HCT116 (cell line): Measurements from ENCODE around the gene GNG12. TPM values are rescaled to one million over a fixed set of nuclear protein-coding genes. Genes with fewer than 3 reads are reported as not detected.

ENCODE experiments used
- ATAC-seq: fragments of 200-7000 bp; cut with Tn5 transposase; 2 replicates; pipeline ENCODE4 v1.9.1; 2020; ENCODE audit warnings: mild to moderate bottlenecking, moderate library complexity
- BruUV-seq: library from RNA; stranded (reverse); fragments of 400-500 nt; replicated peaks from 2 replicates; lab custom pipeline; 2021; lab: Mats Ljungman, UMichigan
- CTCF ChIA-PET: fragments of 300-600 bp; sonication (Branson Sonifier 250); formaldehyde crosslinking; loops from one replicate; lab custom pipeline; 2021; ENCODE audit warnings: antibody characterized with exemption; lab: Charles Lee
- POLR2A ChIA-PET: fragments of 300-600, 350-600 bp; sonication (Branson Sonifier 250); formaldehyde crosslinking; loops from one replicate; lab custom pipeline; 2021; ENCODE audit warnings: antibody characterized with exemption; lab: Charles Lee
- RAD21 ChIA-PET, 2 experiments: fragments of 300-600 bp; sonication (Branson Sonifier 250); formaldehyde crosslinking; loops; one replicate each; lab custom pipeline; 2023; ENCODE audit warnings: low total read pairs in 2 of 2; ENCODE audit not compliant: uncharacterized antibody in 2 of 2, unreplicated experiment in 2 of 2, low non-redundant PET in 1 of 2; lab: Charles Lee
- DNase-seq: peaks from one replicate; pipeline ENCODE4 v3.0.0-alpha.2; 2010; ENCODE audit warnings: low read depth, low spot score
- H2AFZ ChIP-seq: fragments of 200-600 bp; shearing (Covaris generic), sonication (generic); 2 replicates; pipeline ENCODE4 v1.6.1; 2017; ENCODE audit warnings: low read depth, mixed run types, mixed read lengths, antibody characterized with exemption, low read length; ENCODE audit not compliant: poor library complexity, severe bottlenecking
- H3K27ac ChIP-seq: 2 replicates; pipeline ENCODE4 v1.5.1; 2012; ENCODE audit warnings: low read depth, low read length
- H3K27me3 ChIP-seq: fragments of 200-600 bp; sonication (generic); 2 replicates; pipeline ENCODE4 v1.6.1; 2016; ENCODE audit warnings: mixed run types, low read length, mixed read lengths; ENCODE audit not compliant: insufficient read depth
- H3K36me3 ChIP-seq, 2 experiments: fragments of 200-500 bp in 1 of 2; fragments of 200-600 bp in 1 of 2; sonication (Bioruptor generic) in 1 of 2; sonication (generic) in 1 of 2; 2 replicates each; pipeline versions ENCODE4 v1.5.1 to v1.6.1; 2014 to 2016; ENCODE audit warnings: low read length in 2 of 2, inconsistent platforms in 1 of 2, mixed read lengths in 1 of 2, mixed run types in 1 of 2; ENCODE audit not compliant: insufficient read depth in 2 of 2, control insufficient read depth in 1 of 2
- H3K4me1 ChIP-seq, 2 experiments: fragments of 200-600 bp in 1 of 2; sonication (generic) in 1 of 2; 2 replicates each; pipeline versions ENCODE4 v1.5.1 to v1.6.1; 2012 to 2017; ENCODE audit warnings: low read length in 2 of 2, inconsistent platforms in 1 of 2, mild to moderate bottlenecking in 1 of 2, mixed read lengths in 1 of 2, mixed run types in 1 of 2, moderate library complexity in 1 of 2; ENCODE audit not compliant: insufficient read depth in 2 of 2, control insufficient read depth in 1 of 2
- H3K4me2 ChIP-seq: fragments of 200-600 bp; sonication (generic); 2 replicates; pipeline ENCODE4 v1.6.1; 2017; ENCODE audit warnings: mixed run types, low read length, mixed read lengths
- H3K4me3 ChIP-seq, 2 experiments: fragments of 200-600 bp in 1 of 2; sonication (generic) in 1 of 2; replicated peaks in 1 of 2; 2 replicates each; pipeline ENCODE4 v1.5.1; 2011 to 2016; ENCODE audit warnings: low read length in 2 of 2, control low read depth in 1 of 2, low read depth in 1 of 2, mild to moderate bottlenecking in 1 of 2, mixed read lengths in 1 of 2, mixed run types in 1 of 2
- H3K79me2 ChIP-seq: fragments of 200-600 bp; sonication (generic); 2 replicates; pipeline ENCODE4 v1.6.1; 2017; ENCODE audit warnings: mild to moderate bottlenecking, mixed run types, low read length, moderate library complexity, mixed read lengths; ENCODE audit not compliant: insufficient read depth
- H3K9ac ChIP-seq: fragments of 200-600 bp; sonication (generic); 2 replicates; pipeline ENCODE4 v1.6.1; 2016; ENCODE audit warnings: low read length, mixed read lengths
- H3K9me2 ChIP-seq: fragments of 200-600 bp; sonication (generic), shearing (Covaris generic); 2 replicates; pipeline ENCODE4 v1.6.1; 2017; ENCODE audit warnings: mixed run types, mild to moderate bottlenecking, moderate library complexity; ENCODE audit not compliant: insufficient read depth
- H3K9me3 ChIP-seq, 2 experiments: fragments of 200-500 bp in 1 of 2; fragments of 200-600 bp in 1 of 2; sonication (Bioruptor generic) in 1 of 2; sonication (generic) in 1 of 2; 2 replicates each; pipeline ENCODE4 v1.6.1; 2014 to 2017; ENCODE audit warnings: low read length in 2 of 2, mixed read lengths in 2 of 2, inconsistent platforms in 1 of 2, low read depth in 1 of 2, mild to moderate bottlenecking in 1 of 2, mixed run types in 1 of 2, moderate library complexity in 1 of 2; ENCODE audit not compliant: control insufficient read depth in 1 of 2, insufficient read depth in 1 of 2
- H4K20me1 ChIP-seq: fragments of 200-600 bp; sonication (generic), shearing (Covaris generic); 2 replicates; pipeline ENCODE4 v1.6.1; 2017; ENCODE audit warnings: mixed run types, mild to moderate bottlenecking, moderate library complexity; ENCODE audit not compliant: insufficient read depth
- CTCF ChIP-seq, 3 experiments: fragments of 200-600 bp in 1 of 3; sonication (generic) in 1 of 3; IDR thresholded peaks in 2 of 3; conservative IDR thresholded peaks in 1 of 3; 2 replicates each; pipeline ENCODE4 v1.5.1; 2012 to 2017; ENCODE audit warnings: low read depth in 2 of 3, low read length in 2 of 3, antibody characterized with exemption in 1 of 3, borderline replicate concordance in 1 of 3, control low read depth in 1 of 3, mild to moderate bottlenecking in 1 of 3, mixed read lengths in 1 of 3, mixed run types in 1 of 3, moderate library complexity in 1 of 3; ENCODE audit not compliant: insufficient read depth in 1 of 3
- ELF1 ChIP-seq: IDR thresholded peaks from 2 replicates; pipeline ENCODE4 v1.6.1; 2012; ENCODE audit warnings: low read depth, borderline replicate concordance
- EZH2 ChIP-seq: fragments of 200-600 bp; sonication (generic); IDR thresholded peaks from 2 replicates; pipeline ENCODE4 v1.6.1; 2017; ENCODE audit warnings: antibody characterized with exemption, mixed run types
- JUND ChIP-seq: IDR thresholded peaks from 2 replicates; pipeline ENCODE4 v1.6.1; 2012
- POLR2A ChIP-seq: IDR thresholded peaks from 2 replicates; pipeline ENCODE4 v1.7.0; 2011; ENCODE audit warnings: borderline replicate concordance; ENCODE audit not compliant: insufficient read depth, insufficient read length; ENCODE audit errors: extremely low read depth
- POLR2AphosphoS5 ChIP-seq: IDR thresholded peaks from 2 replicates; pipeline ENCODE4 v1.6.1; 2011; ENCODE audit warnings: mild to moderate bottlenecking, low read depth, low read length, moderate library complexity
- SIN3A ChIP-seq: IDR thresholded peaks from 2 replicates; pipeline ENCODE4 v1.6.1; 2012; ENCODE audit warnings: low read depth
- SP1 ChIP-seq: IDR thresholded peaks from 2 replicates; pipeline ENCODE4 v1.6.1; 2012; ENCODE audit warnings: low read depth
- SRF ChIP-seq: IDR thresholded peaks from 2 replicates; pipeline ENCODE4 v1.6.1; 2012; ENCODE audit warnings: low read depth
- YY1 ChIP-seq: IDR thresholded peaks from 2 replicates; pipeline ENCODE4 v1.6.1; 2011; ENCODE audit warnings: low read length, low read depth, moderate library complexity, mild to moderate bottlenecking; ENCODE audit not compliant: insufficient replicate concordance; ENCODE audit errors: extremely low read depth
- ZFX ChIP-seq: fragments of 450-650 bp; IDR thresholded peaks from 2 replicates; pipeline ENCODE4 v1.6.1; 2017
- intact Hi-C: fragments of 100-400 bp; cut with micrococcal nuclease; formaldehyde crosslinking; loops from 2 replicates; pipeline ENCODE4 v1.10.0; 2022
- total RNA-seq: library from RNA; stranded (reverse); gene quantifications from one replicate; pipeline ENCODE4 v1.2.1, GENCODE V29; 2021; ENCODE audit not compliant: unreplicated experiment
- TF ChIP-seq, protein P1 (sequence below): IDR thresholded peaks from 2 replicates; pipeline ENCODE4 v1.6.1; 2012
- TF ChIP-seq, protein P2 (sequence below): IDR thresholded peaks from 2 replicates; pipeline ENCODE4 v1.6.1; 2012
- TF ChIP-seq, protein P3 (sequence below): IDR thresholded peaks from 2 replicates; pipeline ENCODE4 v1.6.1; 2012; ENCODE audit warnings: low read depth

The GNG12 gene
- total RNA-seq, 1 experiment from 2014 or later, result 49.6 TPM

DNA sequence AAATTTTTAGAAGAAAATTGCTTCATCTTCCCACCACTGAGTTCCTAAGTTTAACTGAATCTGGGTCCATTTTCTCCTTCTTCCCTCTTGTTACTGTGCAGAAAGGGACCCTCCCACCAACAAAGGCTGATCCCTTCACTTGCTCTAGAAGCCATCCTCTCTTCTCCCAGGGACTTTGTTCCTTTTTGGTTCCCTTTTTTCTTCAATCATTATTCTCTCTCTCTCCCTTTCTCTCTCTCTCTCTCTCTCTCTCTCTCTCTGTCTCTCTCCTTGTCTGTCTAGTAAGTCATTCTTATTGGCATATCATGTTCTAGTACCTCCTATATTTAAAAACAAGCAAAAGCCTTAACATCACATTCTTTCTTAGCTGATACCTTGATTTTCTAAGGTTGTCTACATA, 180.0 kb downstream of the GNG12 start:
- no peak overlapping the region for H3K4me2 ChIP-seq
- H3K36me3 ChIP-seq, result no peaks in the 10 kb centered on the region
- CTCF ChIA-PET, result no interaction called here
- no peaks in the 10 kb centered on the region for H3K79me2 ChIP-seq
- no peak overlapping the region for H3K27ac ChIP-seq
- BruUV-seq, result no TSS peak
- intact Hi-C loops, result no loop called here
- TF ChIP-seq SIN3A (no peak), EZH2 (no peak), ZFX (no peak), CTCF (IDR thresholded peaks at IDR 0.05 in 2 of 3, conservative IDR thresholded peaks at IDR 0.05 in 1 of 3; ENCODE audit: borderline replicate concordance in 1 of 3, insufficient read depth in 1 of 3, low read depth in 2 of 3, low read length in 2 of 3) (no peak), ELF1 (no peak), SP1 (no peak), JUND (no peak), POLR2A (no peak), YY1 (no peak), SRF (no peak), POLR2AphosphoS5 (no peak)
- TF ChIP-seq, protein P1, sequence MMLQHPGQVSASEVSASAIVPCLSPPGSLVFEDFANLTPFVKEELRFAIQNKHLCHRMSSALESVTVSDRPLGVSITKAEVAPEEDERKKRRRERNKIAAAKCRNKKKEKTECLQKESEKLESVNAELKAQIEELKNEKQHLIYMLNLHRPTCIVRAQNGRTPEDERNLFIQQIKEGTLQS, result no peak
- TF ChIP-seq, protein P2, sequence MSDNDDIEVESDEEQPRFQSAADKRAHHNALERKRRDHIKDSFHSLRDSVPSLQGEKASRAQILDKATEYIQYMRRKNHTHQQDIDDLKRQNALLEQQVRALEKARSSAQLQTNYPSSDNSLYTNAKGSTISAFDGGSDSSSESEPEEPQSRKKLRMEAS, result no peak
- TF ChIP-seq, protein P3, sequence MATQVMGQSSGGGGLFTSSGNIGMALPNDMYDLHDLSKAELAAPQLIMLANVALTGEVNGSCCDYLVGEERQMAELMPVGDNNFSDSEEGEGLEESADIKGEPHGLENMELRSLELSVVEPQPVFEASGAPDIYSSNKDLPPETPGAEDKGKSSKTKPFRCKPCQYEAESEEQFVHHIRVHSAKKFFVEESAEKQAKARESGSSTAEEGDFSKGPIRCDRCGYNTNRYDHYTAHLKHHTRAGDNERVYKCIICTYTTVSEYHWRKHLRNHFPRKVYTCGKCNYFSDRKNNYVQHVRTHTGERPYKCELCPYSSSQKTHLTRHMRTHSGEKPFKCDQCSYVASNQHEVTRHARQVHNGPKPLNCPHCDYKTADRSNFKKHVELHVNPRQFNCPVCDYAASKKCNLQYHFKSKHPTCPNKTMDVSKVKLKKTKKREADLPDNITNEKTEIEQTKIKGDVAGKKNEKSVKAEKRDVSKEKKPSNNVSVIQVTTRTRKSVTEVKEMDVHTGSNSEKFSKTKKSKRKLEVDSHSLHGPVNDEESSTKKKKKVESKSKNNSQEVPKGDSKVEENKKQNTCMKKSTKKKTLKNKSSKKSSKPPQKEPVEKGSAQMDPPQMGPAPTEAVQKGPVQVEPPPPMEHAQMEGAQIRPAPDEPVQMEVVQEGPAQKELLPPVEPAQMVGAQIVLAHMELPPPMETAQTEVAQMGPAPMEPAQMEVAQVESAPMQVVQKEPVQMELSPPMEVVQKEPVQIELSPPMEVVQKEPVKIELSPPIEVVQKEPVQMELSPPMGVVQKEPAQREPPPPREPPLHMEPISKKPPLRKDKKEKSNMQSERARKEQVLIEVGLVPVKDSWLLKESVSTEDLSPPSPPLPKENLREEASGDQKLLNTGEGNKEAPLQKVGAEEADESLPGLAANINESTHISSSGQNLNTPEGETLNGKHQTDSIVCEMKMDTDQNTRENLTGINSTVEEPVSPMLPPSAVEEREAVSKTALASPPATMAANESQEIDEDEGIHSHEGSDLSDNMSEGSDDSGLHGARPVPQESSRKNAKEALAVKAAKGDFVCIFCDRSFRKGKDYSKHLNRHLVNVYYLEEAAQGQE, result no peak
- no peak overlapping the region for H2AFZ ChIP-seq
- no peak for DNase-seq
- POLR2A ChIA-PET, result no interaction called here
- RAD21 ChIA-PET, result no interaction called here
- H3K9me2 ChIP-seq, result no peaks in the 10 kb centered on the region
- H3K9me3 ChIP-seq, result no peaks in the 10 kb centered on the region
- H3K27me3 ChIP-seq, result no peaks in the 10 kb centered on the region
- no peak for ATAC-seq
- H3K9ac ChIP-seq, result no peak overlapping the region
- no peak overlapping the region for H3K4me3 ChIP-seq
- H4K20me1 ChIP-seq, result no peaks in the 10 kb centered on the region
- no peaks in the 10 kb centered on the region for H3K4me1 ChIP-seq
